ENCODE measurements around the gene SLC7A6. TPM values are rescaled to one million over a fixed set of nuclear protein-coding genes. Genes with fewer than 3 reads are reported as not detected.

SLC7A6 gene
- polyA plus RNA-seq, 3 donors = 4.3 to 47.7 (median 5.5) TPM

GRCh38 chr16:68299571-68300453 is 35.5 kb downstream of the SLC7A6 start:
- H3K4me3 Mint-ChIP-seq = no peak overlapping the region

More at GRCh38 chr16:68299571-68300453, 35.5 kb downstream of the SLC7A6 start:
- H3K9ac ChIP-seq (ENCODE audit: insufficient read depth, low read length, poor library complexity, severe bottlenecking) = no peak overlapping the region
- intact Hi-C loops (cut with micrococcal nuclease) = no loop called here
- peaks cover 87 to 95% of the 10 kb centered on the region in 2 donors for H3K36me3 Mint-ChIP-seq
- no peak for DNase-seq
- WGBS (ENCODE audit: insufficient coverage) = 92% methylated on average over 7 of the region's 11 CpGs
- H4K20me1 ChIP-seq (ENCODE audit: insufficient read depth, low read length) = peaks cover 36% of the 10 kb centered on the region
- peaks cover 84 to 100% of the 10 kb centered on the region in 2 donors for H3K36me3 ChIP-seq (replicated peaks in 1 of 2; ENCODE audit: control insufficient read depth in 1 of 2, insufficient read depth in 2 of 2, low read length in 2 of 2)
- no peak overlapping the region for H2AFZ ChIP-seq (ENCODE audit: insufficient read depth, low read depth, low read length, poor library complexity, severe bottlenecking)
- H3K27ac ChIP-seq (ENCODE audit: low read depth in 1 of 2, low read length in 2 of 2) = peak overlapping the region in 1 of 2 donors; percentile 54
- TF ChIP-seq CTCF (IDR thresholded peaks at IDR 0.05) = no peak
- H3K4me3 ChIP-seq (replicated peaks in 1 of 3; ENCODE audit: low read depth in 2 of 3, low read length in 3 of 3) = no peak overlapping the region
- H3K27ac Mint-ChIP-seq = no peak overlapping the region
- peaks cover 15% of the 10 kb centered on the region for H3K4me1 Mint-ChIP-seq
- H3K27me3 Mint-ChIP-seq (ENCODE audit: low read depth in 3 of 3) = no peaks in the 10 kb centered on the region
- H3K9me3 Mint-ChIP-seq = no peaks in the 10 kb centered on the region
- no peaks in the 10 kb centered on the region for H3K27me3 ChIP-seq (ENCODE audit: control insufficient read depth in 2 of 2, insufficient read depth in 2 of 2, low read length in 2 of 2)
- H3K79me2 ChIP-seq (ENCODE audit: insufficient read depth, low read length) = peaks cover 11% of the 10 kb centered on the region
- H3K4me2 ChIP-seq (replicated peaks; ENCODE audit: extremely low read depth, low read length, poor library complexity, severe bottlenecking) = no peak overlapping the region
- peaks cover 11 to 13% of the 10 kb centered on the region in 2 donors for H3K4me1 ChIP-seq (ENCODE audit: control insufficient read depth in 1 of 2, insufficient read depth in 2 of 2, low read length in 2 of 2)
- no peaks in the 10 kb centered on the region for H3K9me3 ChIP-seq (replicated peaks in 1 of 2; ENCODE audit: control insufficient read depth in 1 of 2, insufficient read depth in 1 of 2, low read length in 2 of 2)
